GM12878 (cell line): ENCODE measurements around the gene CMSS1. TPM values are rescaled to one million over a fixed set of nuclear protein-coding genes. Genes with fewer than 3 reads are reported as not detected.

ENCODE experiments used
- ATAC-seq: fragments of 200-7000 bp; cut with Tn5 transposase; 3 replicates; pipeline ENCODE4 v1.9.1; 2020; ENCODE audit warnings: mild to moderate bottlenecking, moderate library complexity
- BruUV-seq: library from RNA; stranded (reverse); fragments of 400-500 nt; replicated peaks from 2 replicates; lab custom pipeline; 2021; lab: Mats Ljungman, UMichigan
- CTCF ChIA-PET: fragments of 300-600 bp; sonication (Branson Sonifier 250); formaldehyde crosslinking; extraction: SDS; loops from one replicate; lab custom pipeline; 2021; ENCODE audit warnings: inconsistent platforms; lab: Yijun Ruan, JAX
- POLR2A ChIA-PET: fragments of 350-600 bp; formaldehyde crosslinking; extraction: SDS; loops from one replicate; lab custom pipeline; 2021; ENCODE audit warnings: inconsistent platforms; lab: Charles Lee
- RAD21 ChIA-PET: fragments of 300-600 bp; sonication (Branson Sonifier 250); formaldehyde crosslinking; loops from one replicate; lab custom pipeline; 2023; ENCODE audit warnings: antibody characterized with exemption; ENCODE audit not compliant: unreplicated experiment; lab: Charles Lee
- SMC1A ChIA-PET: fragments of 300-600 bp; sonication (Branson Sonifier 250); formaldehyde crosslinking; loops from one replicate; lab custom pipeline; 2023; ENCODE audit not compliant: unreplicated experiment, uncharacterized antibody; lab: Charles Lee
- DNase-seq: peaks from one replicate; pipeline ENCODE4 v3.0.0-alpha.2; 2011; ENCODE audit warnings: low read depth, low spot score
- FAIRE-seq: peaks from 3 replicates; lab custom pipeline; 2011; peaks lifted over from hg19 to GRCh38; lab: Jason Lieb, UNC
- H2AFZ ChIP-seq: 2 replicates; pipeline ENCODE4 v1.6.0; 2011; ENCODE audit warnings: low read depth, low read length, control low read depth; ENCODE audit not compliant: control insufficient read depth
- H3K27ac ChIP-seq: 2 replicates; pipeline ENCODE4 v1.5.1; 2011; ENCODE audit warnings: control low read depth; ENCODE audit not compliant: control insufficient read depth, insufficient read depth
- H3K27me3 ChIP-seq, 2 experiments: replicated peaks in 1 of 2; 2 replicates each; pipeline versions ENCODE4 v1.6.0 to v1.6.1; 2011; ENCODE audit warnings: low read length in 1 of 2; ENCODE audit not compliant: control insufficient read depth in 2 of 2, insufficient read depth in 2 of 2
- H3K36me3 ChIP-seq, 2 experiments: 2 replicates each; pipeline ENCODE4 v1.5.1; 2011; ENCODE audit warnings: low read length in 1 of 2; ENCODE audit not compliant: control insufficient read depth in 2 of 2, insufficient read depth in 2 of 2
- H3K4me1 ChIP-seq: 2 replicates; pipeline ENCODE4 v1.6.1; 2011; ENCODE audit warnings: mild to moderate bottlenecking, low read length, moderate library complexity, mixed read lengths; ENCODE audit not compliant: control insufficient read depth, insufficient read depth
- H3K4me2 ChIP-seq: 2 replicates; pipeline ENCODE4 v1.6.0; 2011; ENCODE audit warnings: control low read depth; ENCODE audit not compliant: control insufficient read depth, insufficient read depth
- H3K4me3 ChIP-seq: fragments of 200-600 bp; sonication (generic); 2 replicates; pipeline ENCODE4 v1.5.1; 2016
- H3K79me2 ChIP-seq: 2 replicates; pipeline ENCODE4 v1.6.0; 2011; ENCODE audit warnings: low read length; ENCODE audit not compliant: control insufficient read depth, insufficient read depth
- H3K9ac ChIP-seq: 2 replicates; pipeline ENCODE4 v1.8.0; 2011; ENCODE audit warnings: low read length, control low read depth, mixed read lengths; ENCODE audit not compliant: control insufficient read depth, insufficient read depth
- H3K9me3 ChIP-seq: replicated peaks from 3 replicates; pipeline ENCODE4 v1.5.1; 2011; ENCODE audit warnings: mild to moderate bottlenecking, low read length; ENCODE audit not compliant: control insufficient read depth, insufficient read depth
- H4K20me1 ChIP-seq: 2 replicates; pipeline ENCODE4 v1.6.0; 2011; ENCODE audit not compliant: control insufficient read depth, insufficient read depth
- BCLAF1 ChIP-seq: fragments of 450-650 bp; IDR thresholded peaks from 2 replicates; pipeline ENCODE4 v1.6.1; 2017; ENCODE audit warnings: antibody characterized with exemption, mild to moderate bottlenecking, moderate library complexity
- EGR1 ChIP-seq, 2 experiments: IDR thresholded peaks; 1 replicate in 1 of 2; 2 replicates in 1 of 2; pipeline ENCODE4 v1.6.1; 2011 to 2012; ENCODE audit warnings: low read depth in 2 of 2, low read length in 2 of 2, borderline replicate concordance in 1 of 2, mild to moderate bottlenecking in 1 of 2, moderate library complexity in 1 of 2
- ETV6 ChIP-seq, 2 experiments: fragments of 450-650 bp in 1 of 2; IDR thresholded peaks in 1 of 2; conservative IDR thresholded peaks in 1 of 2; 2 replicates each; pipeline ENCODE4 v1.6.1; 2014; ENCODE audit warnings: antibody characterized with exemption in 1 of 2, borderline replicate concordance in 1 of 2, low read depth in 1 of 2, mild to moderate bottlenecking in 1 of 2, moderate library complexity in 1 of 2
- HDAC6 ChIP-seq: fragments of 200-600 bp; sonication (generic); IDR thresholded peaks from one replicate; pipeline ENCODE4 v1.8.0; 2017; ENCODE audit warnings: antibody characterized with exemption; ENCODE audit not compliant: unreplicated experiment
- JUNB ChIP-seq: IDR thresholded peaks from 2 replicates; pipeline ENCODE4 v1.6.1; 2016; ENCODE audit warnings: antibody characterized with exemption, mild to moderate bottlenecking
- LARP7 ChIP-seq: fragments of 450-650 bp; IDR thresholded peaks from 2 replicates; pipeline ENCODE4 v1.6.1; 2017; ENCODE audit warnings: mild to moderate bottlenecking
- MTA3 ChIP-seq: IDR thresholded peaks from 2 replicates; pipeline ENCODE4 v1.6.1; 2012; ENCODE audit warnings: low read length, inconsistent platforms, borderline replicate concordance
- NFIC ChIP-seq: IDR thresholded peaks from 2 replicates; pipeline ENCODE4 v1.6.1; 2012; ENCODE audit warnings: low read depth, mild to moderate bottlenecking, inconsistent platforms, low read length, moderate library complexity
- PKNOX1 ChIP-seq: fragments of 450-650 bp; IDR thresholded peaks from 2 replicates; pipeline ENCODE4 v1.6.1; 2016; ENCODE audit warnings: mild to moderate bottlenecking
- POLR2AphosphoS5 ChIP-seq: IDR thresholded peaks from 2 replicates; pipeline ENCODE4 v1.6.1; 2011; ENCODE audit warnings: mild to moderate bottlenecking, low read length, inconsistent platforms
- RBBP5 ChIP-seq: fragments of 200-600 bp; sonication (generic); conservative IDR thresholded peaks from 2 replicates; pipeline ENCODE4 v1.6.1; 2016
- SRF ChIP-seq, 2 experiments: IDR thresholded peaks; 2 replicates each; pipeline ENCODE4 v1.6.1; 2011; ENCODE audit warnings: low read depth in 2 of 2, low read length in 2 of 2, mild to moderate bottlenecking in 1 of 2, moderate library complexity in 1 of 2
- STAT3 ChIP-seq: IDR thresholded peaks from 2 replicates; pipeline ENCODE4 v1.6.1; 2011; ENCODE audit warnings: low read depth, low read length, improper control_type of control experiment
- WRNIP1 ChIP-seq: IDR thresholded peaks from 2 replicates; pipeline ENCODE4 v1.6.1; 2011; ENCODE audit warnings: low read depth, low read length, improper control_type of control experiment, borderline replicate concordance
- ZBTB4 ChIP-seq: fragments of 450-650 bp; formaldehyde crosslinking; IDR thresholded peaks from 2 replicates; pipeline ENCODE4 v1.4.0; 2022; ENCODE audit warnings: mild to moderate bottlenecking, moderate library complexity
- WGBS: methylation state at CpG from one replicate; pipeline ENCODE4 v1.1.6; 2016; ENCODE audit warnings: low lambda C conversion rate; ENCODE audit not compliant: insufficient replicate concordance, insufficient coverage; ENCODE audit errors: missing lambda C conversion rate; 5-methylcytosine and 5-hydroxymethylcytosine counted together
- in situ Hi-C: fragments of 300-500 bp; cut with MboI; formaldehyde crosslinking; loops from 9 replicates; pipeline ENCODE4 v1.14.3; 2018; ENCODE audit warnings: mixed read lengths
- intact Hi-C: fragments of 100-400 bp; cut with micrococcal nuclease; formaldehyde crosslinking; loops from one replicate; pipeline ENCODE4 v1.14.2; 2022; ENCODE audit not compliant: unreplicated experiment
- polyA plus RNA-seq, 11 experiments: library from polyadenylated mRNA; depleted of rRNA in 4 of 11; unstranded in 6 of 11; stranded (reverse) in 5 of 11; fragments of >200 nt; fragmentation: Nextera tagmentation in 4 of 11; fragmentation: Illumina TruSeq in 1 of 11; extraction: Ambion mirVana in 4 of 11; extraction: Trizol in 1 of 11; gene quantifications; 1 replicate in 1 of 11; 2 replicates in 10 of 11; pipeline versions ENCODE4 v1.2.1 to v1.2.3, GENCODE V29; 2011 to 2016; ENCODE audit warnings: inconsistent platforms in 2 of 11, missing spikeins in 2 of 11, low read depth in 1 of 11
- total RNA-seq, 4 experiments: library from RNA; depleted of rRNA in 3 of 4; stranded (reverse); fragments of >200 nt in 3 of 4; fragmentation: Illumina TruSeq in 1 of 4; extraction: Trizol in 1 of 4; gene quantifications; 2 replicates each; pipeline versions ENCODE4 v1.2.1 to v1.2.3, GENCODE V29; 2013 to 2021
- TF ChIP-seq, protein P1 (sequence below): IDR thresholded peaks from 2 replicates; pipeline ENCODE4 v1.6.1; 2012; ENCODE audit warnings: low read depth, low read length, improper control_type of control experiment

The CMSS1 gene
- total and polyA plus RNA-seq, 10 of the 15 experiments (the other 5 are each of a cell fraction or from before 2014, with no cell fraction given): 31.0 to 118 (median 70.1) TPM

GRCh38 chr3:100209169-100209568 lies 391.5 kb downstream of the CMSS1 start:
- Histone ChIP-seq H2AFZ (no peak overlapping the region), H3K9ac (no peak overlapping the region), H3K36me3 (no peaks in the 10 kb centered on the region), H3K27me3 (no peaks in the 10 kb centered on the region; a peak in 1 of 4 replicates), H3K27ac (no peak overlapping the region), H3K4me3 (no peak overlapping the region), H3K79me2 (no peaks in the 10 kb centered on the region), H3K4me1 (peaks cover 11% of the 10 kb centered on the region; the same call in 1 of the 2 replicates), H4K20me1 (no peaks in the 10 kb centered on the region), H3K9me3 (no peaks in the 10 kb centered on the region), H3K4me2 (no peak overlapping the region)
- DNase-seq: no peak
- RAD21 ChIA-PET: no interaction called here
- WGBS: 100% methylated on average over 2 of the region's 2 CpGs
- FAIRE-seq: no peak
- in situ Hi-C loops (no loop called here), intact Hi-C loops (no loop called here)
- CTCF ChIA-PET: interaction anchor here (0.6 to 1.1 kb wide), 2 partner anchors 377 to 381 kb away, joined by 3 to 5 read pairs; no protein-coding TSS in a partner anchor
- no peak for ATAC-seq
- SMC1A ChIA-PET: interaction anchor here (0.9 to 1.1 kb wide), 2 partner anchors 8 to 140 kb away, joined by 3 read pairs; no protein-coding TSS in a partner anchor
- POLR2A ChIA-PET: no interaction called here
- BruUV-seq: no TSS peak
- TF ChIP-seq EGR1 (IDR thresholded peaks at IDR 0.05; ENCODE audit: borderline replicate concordance in 1 of 2, low read depth in 2 of 2, low read length in 2 of 2) (no peak), POLR2AphosphoS5 (no peak), HDAC6 (no peak), LARP7 (no peak), JUNB (no peak), BCLAF1 (no peak), ETV6 (conservative IDR thresholded peaks at IDR 0.05 in 1 of 2, IDR thresholded peaks at IDR 0.05 in 1 of 2; ENCODE audit: borderline replicate concordance in 1 of 2, low read depth in 1 of 2) (no peak), ZBTB4 (CRISPR knock-in tag) (no peak), NFIC (no peak), MTA3 (no peak), WRNIP1 (no peak), STAT3 (no peak), PKNOX1 (no peak), RBBP5 (no peak), SRF (IDR thresholded peaks at IDR 0.05; ENCODE audit: low read depth in 2 of 2, low read length in 2 of 2) (no peak)
- TF ChIP-seq, protein P1, sequence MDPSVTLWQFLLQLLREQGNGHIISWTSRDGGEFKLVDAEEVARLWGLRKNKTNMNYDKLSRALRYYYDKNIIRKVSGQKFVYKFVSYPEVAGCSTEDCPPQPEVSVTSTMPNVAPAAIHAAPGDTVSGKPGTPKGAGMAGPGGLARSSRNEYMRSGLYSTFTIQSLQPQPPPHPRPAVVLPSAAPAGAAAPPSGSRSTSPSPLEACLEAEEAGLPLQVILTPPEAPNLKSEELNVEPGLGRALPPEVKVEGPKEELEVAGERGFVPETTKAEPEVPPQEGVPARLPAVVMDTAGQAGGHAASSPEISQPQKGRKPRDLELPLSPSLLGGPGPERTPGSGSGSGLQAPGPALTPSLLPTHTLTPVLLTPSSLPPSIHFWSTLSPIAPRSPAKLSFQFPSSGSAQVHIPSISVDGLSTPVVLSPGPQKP: no peak
